Posterior vena cava (tissue), 2 donors: ENCODE data around the gene MYT1. TPM values are rescaled to one million over a fixed set of nuclear protein-coding genes. Genes with fewer than 3 reads are reported as not detected.
A peak's percentile ranks its signal among the peaks of the same experiment; 100 is the strongest.

Source experiments
- DNase-seq: peaks from one replicate; pipeline ENCODE4 v3.0.0-alpha.2; 2020; ENCODE audit warnings: low spot score
- intact Hi-C, 2 donors: fragments of 100-400 bp; cut with DNase I; formaldehyde crosslinking; loops; one replicate each; pipeline versions ENCODE4 v1.14.1 to v1.14.2; 2022 to 2023
- total RNA-seq, 2 donors: library from RNA; stranded (reverse); fragmentation: NEBNext Ultra II Directional; extraction: Animal tissue kit (Norgen Biotek cat#: 25700); gene quantifications; one replicate each; pipeline ENCODE4 v1.2.1, GENCODE V29; 2021
- donor health status: DM: yes; HTN: yes; CAD: no.
- donor health status: DM: yes; HTN: yes; CAD: no.

The MYT1 gene
- total RNA-seq, 2 donors from 2014 or later = not detected

GRCh38 chr20:64247970-64248841, 84.0 kb downstream of the MYT1 start:
- intact Hi-C loops = no loop called here

DNA sequence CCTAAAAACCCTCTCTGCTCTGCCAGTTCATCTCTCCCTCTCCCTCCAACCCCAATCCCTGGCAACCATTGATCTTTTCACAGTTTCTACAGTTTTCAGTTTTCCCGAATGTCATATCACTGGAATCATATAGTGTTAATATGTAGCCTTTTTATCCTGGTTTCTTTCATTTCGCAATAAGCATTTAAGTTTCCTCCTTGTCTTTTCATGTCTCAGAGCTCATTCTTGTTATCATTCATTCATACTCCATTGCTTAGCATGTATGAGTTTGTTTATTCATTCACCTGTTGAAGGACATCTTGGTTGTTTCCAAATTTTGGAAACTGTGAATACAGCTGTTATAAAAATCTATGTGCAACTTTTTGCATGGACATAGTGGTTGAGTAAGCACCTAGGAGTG, 85.8 kb downstream of the MYT1 start:
- intact Hi-C loops = no loop called here
- no peak for DNase-seq

More at GRCh38 chr20:64247970-64248841, 84.0 kb downstream of the MYT1 start:
- DNase-seq = peak; percentile 59

GRCh38 chr20:64253000-64253383, 88.7 kb downstream of the MYT1 start:
- DNase-seq = peak; percentile 13
- intact Hi-C loops = no loop called here

DNA sequence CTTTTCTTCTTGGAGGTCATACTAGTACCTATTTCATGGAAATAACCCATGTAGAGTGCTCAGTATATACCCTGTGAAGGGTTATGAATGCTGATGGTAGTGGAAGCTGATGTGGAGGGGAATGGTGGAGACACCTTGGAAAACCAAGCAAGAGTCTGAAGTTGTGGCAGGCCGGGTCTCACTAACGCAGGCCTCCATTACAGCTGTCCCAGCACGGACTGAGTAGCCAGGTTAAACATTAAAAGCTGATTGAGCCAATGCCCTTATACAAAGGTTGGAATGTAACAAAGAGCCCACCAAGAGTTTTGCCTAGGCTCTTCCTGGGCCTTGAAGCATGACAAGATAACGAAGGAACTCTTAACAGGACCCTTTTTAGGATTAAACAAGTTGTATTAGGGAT, 89.2 kb downstream of the MYT1 start:
- DNase-seq = no peak
- intact Hi-C loops = no loop called here

- DNase-seq = peak; percentile 37
- intact Hi-C loops = no loop called here
Measured at GRCh38 chr20:64254156-64254555, 89.9 kb downstream of the MYT1 start.

GRCh38 chr20:64254571-64255360, 90.5 kb downstream of the MYT1 start:
- intact Hi-C loops = no loop called here
- peak; percentile 79 for DNase-seq

- intact Hi-C loops = no loop called here
Measured at GRCh38 chr20:64255361-64256281, 91.4 kb downstream of the MYT1 start, which contains the start of gene PCMTD2. Gene PCMTD2 (plus strand): TSS chr20:64255748. CDS start chr20:64259966, 4,218 bp downstream.

GRCh38 chr20:64256282-64256935, 92.2 kb downstream of the MYT1 start:
- DNase-seq = peak; percentile 43
- intact Hi-C loops = no loop called here

More at GRCh38 chr20:64255361-64256281, 91.4 kb downstream of the MYT1 start, which contains the start of gene PCMTD2:
- DNase-seq = peak; percentile 94

GRCh38 chr20:64257107-64257757, 93.0 kb downstream of the MYT1 start:
- DNase-seq = no peak
- intact Hi-C loops = no loop called here

DNA sequence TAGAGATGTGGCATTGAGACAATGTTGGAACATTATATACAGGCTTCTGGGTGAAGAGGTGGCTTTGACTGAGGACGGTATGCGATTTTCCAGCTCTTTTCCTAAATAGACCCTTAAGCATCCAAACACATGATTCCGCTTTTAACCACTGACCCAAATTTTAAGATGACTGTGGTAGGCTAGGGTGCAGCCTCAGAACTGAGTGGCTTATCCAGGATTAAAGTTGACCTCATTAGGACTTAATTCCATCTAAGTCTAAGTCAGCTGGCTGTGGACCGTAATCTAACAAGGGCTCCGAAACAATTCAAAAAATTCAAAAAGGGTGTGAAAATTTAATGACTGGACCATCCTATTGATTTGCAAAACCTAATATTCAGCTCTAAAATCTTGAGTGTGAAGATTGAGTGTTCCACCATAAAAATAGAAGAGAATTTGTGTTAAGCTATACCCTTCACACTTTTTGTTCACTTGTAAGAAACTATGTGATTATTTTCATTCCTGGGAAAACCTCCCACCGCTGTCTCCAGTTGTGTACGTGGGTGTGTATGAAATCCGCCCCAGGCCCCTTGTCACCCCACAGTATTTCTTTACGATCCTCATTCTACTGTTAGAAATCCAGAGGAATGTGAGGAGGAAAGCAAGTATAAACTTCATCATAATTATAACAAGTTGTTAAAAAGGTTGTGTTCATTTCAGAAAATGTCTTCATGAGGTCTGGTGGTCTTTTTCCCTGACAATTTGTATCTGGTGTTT, 94.0 kb downstream of the MYT1 start:
- intact Hi-C loops = no loop called here
- no peak for DNase-seq

GRCh38 chr20:64260239-64260638, 96.0 kb downstream of the MYT1 start:
- peak; percentile 15 for DNase-seq
- intact Hi-C loops = no loop called here

DNA sequence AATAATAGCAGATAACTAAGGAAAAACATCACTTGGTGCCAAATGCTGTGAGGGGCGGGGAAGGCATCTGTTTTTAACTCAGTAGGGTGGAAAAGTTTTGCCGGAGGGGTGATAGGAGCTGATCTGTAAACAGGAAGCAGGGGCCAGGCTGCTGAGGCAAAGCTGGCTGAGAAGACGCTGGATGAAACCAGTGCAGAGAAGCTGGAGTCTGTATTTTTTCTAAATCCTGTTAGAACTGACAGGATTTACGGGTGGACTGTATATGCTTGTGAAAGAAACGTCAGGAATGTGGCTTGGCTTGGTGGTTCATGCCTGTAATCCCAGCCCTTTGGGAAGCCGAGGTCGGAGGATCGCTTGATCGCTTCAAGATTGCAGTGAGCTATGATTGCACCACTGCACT, 96.9 kb downstream of the MYT1 start:
- intact Hi-C loops = no loop called here
- no peak for DNase-seq

GRCh38 chr20:64264091-64264490, 99.8 kb downstream of the MYT1 start:
- intact Hi-C loops = no loop called here
- DNase-seq = no peak

DNA sequence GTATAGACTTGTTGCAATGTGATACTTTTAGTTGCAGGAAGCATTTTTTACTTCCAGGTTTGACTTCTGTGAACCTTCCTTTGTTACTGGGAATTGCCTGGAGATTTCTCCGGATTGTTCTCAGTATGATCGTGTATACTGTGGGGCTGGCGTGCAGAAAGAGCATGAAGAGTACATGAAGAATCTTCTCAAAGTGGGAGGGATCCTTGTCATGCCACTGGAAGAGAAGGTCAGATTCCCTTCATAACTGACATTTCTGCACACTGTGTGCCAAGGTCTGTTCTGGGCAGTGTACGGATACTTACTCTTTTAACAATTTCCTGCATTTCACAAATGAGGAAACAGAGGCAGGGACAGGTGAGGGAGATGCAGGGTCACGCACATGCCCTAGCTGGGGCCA, 100.9 kb downstream of the MYT1 start:
- no peak for DNase-seq
- intact Hi-C loops = no loop called here

DNA sequence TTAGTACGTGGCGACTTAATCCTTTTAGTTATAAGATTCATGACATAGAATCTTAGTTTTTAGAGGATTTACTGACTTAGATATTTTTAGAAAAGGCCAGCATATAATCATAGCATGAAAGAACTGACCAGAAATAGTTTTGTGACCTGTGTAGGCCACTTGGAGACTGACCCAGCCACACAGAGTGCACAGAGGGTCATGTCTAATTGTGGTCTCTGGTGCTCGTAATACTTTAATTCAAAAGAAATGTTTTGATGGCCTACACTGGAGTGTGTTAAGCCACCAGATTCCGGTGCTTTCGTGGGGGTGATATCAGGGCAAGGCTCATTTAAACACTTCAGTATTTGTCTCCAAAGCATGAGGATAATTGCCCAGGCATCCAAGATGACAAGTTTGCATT, 102.7 kb downstream of the MYT1 start:
- no peak for DNase-seq
- intact Hi-C loops = no loop called here

GRCh38 chr20:64268174-64268573, 103.9 kb downstream of the MYT1 start:
- intact Hi-C loops = no loop called here
- DNase-seq = no peak

- DNase-seq = no peak
- intact Hi-C loops = no loop called here
Measured at GRCh38 chr20:64269604-64270411, 105.6 kb downstream of the MYT1 start.
